Measurements from ENCODE around the gene CATSPER1.
"Not testable (repeated sequence)": the region's sequence is repeated elsewhere in the genome, so short reads cannot be mapped to it uniquely, and the experiment has no call there.

CATSPER1 gene

DNA sequence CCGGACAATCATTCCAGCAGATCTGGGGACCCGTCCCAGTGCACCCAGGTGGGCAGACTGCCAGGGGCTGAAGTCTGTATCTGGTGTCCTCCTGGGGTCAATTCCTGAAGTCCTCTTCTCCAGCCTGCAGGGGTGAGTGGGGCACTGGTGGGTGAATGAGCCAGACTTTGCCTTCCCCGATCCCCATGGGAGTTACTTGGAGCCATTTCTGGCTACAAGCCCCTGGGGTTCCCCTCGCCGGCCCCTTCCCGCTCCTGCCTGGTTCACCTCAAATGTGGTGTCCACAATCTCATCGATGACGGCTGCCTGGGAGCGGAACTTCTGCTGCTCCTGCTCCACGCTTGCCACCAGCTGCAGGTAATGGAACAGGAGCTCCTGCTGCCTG lies 9.5 kb downstream of the CATSPER1 start:
- DNase-seq: no peak

DNA sequence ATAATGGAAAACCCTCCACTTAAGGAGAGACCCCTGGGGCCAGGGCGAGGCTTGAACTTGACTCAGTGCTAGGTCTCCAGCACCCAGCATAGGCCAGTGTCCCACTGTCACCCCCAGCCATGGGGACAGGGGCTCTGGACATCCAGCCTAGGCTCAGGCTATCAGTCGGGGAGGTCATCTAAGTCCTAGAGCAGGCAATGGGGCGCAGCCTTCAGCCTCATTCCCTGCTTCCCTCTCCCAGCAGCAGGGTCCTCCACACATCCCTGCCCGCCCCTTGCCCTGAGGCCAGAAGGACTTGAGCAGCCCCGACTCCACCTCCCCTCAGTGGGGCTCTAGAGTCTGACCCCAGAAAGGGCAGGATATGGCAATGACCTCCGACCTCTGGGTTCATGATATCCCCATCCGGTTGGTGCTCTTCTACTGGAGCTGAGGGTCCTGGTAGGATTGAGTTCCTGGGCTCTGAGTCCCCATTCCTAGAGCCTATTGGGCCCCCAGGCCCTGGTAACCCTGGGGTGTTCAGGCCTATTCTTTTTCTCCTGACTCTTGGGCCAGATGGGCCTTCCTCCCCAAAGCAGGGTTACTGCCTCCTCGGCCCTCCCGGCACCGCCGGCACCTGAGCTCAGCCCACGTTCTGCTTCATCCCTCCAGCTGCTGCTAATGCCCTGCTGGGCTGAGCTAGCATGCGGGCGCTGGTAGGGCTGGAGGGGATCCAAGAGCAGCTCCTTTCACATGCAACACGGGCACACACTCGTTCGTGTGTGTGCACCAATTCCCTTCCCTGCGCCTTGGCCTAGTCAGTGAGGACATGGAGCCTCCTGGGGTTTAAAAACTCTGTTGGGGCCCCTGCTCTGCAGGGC lies 10.1 kb downstream of the CATSPER1 start:
- no peak for DNase-seq

GRCh38 chr11:66015454-66015881 lies 10.8 kb downstream of the CATSPER1 start:
- DNase-seq: no peak

DNA sequence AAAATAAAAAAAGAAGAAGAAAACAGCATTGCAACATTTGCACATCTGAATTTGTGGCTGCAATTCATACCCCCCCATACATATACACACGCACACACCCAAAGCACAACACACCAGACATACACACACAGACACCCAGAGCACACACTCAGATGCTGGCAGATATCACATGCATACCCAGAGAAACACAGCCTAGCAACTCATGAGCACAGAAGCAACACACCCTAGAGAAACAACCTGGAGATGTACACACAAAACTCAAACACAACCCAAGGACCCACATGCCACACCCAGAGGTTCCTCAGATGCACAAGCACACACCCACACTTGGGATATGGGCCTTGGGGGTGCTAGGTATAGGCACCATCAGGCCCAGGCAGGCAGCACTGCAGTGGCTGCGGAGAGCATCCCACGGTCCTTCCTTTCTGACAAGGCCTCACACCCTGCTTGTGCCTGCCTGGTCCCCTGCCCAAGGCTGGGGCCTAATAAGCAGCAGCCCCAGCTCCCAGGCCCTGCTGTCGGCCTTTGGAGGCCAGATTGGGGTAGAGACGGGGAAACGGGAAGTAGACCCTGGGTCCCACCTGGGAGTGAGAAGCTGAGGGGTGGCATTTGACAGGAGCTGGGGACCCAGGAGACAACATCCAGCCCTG lies 11.3 kb downstream of the CATSPER1 start:
- no peak for DNase-seq

DNA sequence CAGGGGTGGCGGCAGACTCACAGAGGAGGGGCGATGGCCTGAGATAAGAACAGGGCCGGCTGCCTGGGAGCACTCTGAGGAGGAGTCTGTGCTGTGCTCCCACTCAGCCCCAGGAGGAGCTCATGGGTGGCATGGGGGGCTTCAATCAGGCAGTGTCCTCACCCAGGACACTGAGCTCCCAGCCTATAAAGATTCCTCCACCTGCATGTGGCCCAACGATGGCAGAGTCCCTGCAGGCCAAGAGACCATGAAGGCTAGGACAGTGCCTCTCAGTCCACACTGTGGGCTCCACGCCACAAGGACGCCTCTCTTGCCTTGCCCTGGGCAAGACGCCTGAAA lies 12.5 kb downstream of the CATSPER1 start:
- no peak for DNase-seq

- DNase-seq: no peak
Measured at GRCh38 chr11:66012946-66013761, 13.1 kb downstream of the CATSPER1 start.

DNA sequence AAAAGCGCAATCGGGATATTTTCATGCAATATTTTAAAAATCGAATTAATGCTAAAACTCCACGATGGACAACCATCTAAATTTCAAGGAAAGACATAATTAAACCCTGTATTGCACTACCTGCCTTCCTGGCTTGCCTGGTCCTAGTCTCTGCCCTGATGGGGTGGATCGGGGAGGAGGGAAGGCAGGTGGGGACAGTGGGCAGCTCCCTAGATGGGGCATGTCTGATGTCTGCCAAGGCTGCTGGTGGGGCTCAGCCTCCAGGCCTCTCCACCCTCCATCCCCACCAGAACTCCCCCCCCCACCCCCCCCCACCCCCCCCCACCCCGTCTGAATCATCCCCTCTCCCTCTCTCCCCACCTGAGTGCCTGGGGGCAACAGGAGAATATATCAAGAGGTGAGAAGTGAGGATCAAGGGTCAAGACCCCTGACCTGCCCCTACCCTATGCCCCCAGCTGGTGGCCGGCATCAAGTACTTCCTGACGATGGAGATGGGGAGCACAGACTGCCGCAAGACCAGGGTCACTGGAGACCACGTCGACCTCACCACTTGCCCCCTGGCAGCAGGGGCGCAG lies 13.8 kb downstream of the CATSPER1 start:
- DNase-seq: no peak

GRCh38 chr11:66011785-66012303 lies 14.4 kb downstream of the CATSPER1 start, which contains the start of gene CST6:
TSS of gene CST6 (plus strand) at chr11:66012008. CDS start at chr11:66012045, 37 bp downstream.
- DNase-seq: no peak

- DNase-seq: no peak
Measured at GRCh38 chr11:66011239-66011784, 15.0 kb downstream of the CATSPER1 start.

GRCh38 chr11:66010036-66010435 lies 16.2 kb downstream of the CATSPER1 start:
- DNase-seq: not testable (repeated sequence)

DNA sequence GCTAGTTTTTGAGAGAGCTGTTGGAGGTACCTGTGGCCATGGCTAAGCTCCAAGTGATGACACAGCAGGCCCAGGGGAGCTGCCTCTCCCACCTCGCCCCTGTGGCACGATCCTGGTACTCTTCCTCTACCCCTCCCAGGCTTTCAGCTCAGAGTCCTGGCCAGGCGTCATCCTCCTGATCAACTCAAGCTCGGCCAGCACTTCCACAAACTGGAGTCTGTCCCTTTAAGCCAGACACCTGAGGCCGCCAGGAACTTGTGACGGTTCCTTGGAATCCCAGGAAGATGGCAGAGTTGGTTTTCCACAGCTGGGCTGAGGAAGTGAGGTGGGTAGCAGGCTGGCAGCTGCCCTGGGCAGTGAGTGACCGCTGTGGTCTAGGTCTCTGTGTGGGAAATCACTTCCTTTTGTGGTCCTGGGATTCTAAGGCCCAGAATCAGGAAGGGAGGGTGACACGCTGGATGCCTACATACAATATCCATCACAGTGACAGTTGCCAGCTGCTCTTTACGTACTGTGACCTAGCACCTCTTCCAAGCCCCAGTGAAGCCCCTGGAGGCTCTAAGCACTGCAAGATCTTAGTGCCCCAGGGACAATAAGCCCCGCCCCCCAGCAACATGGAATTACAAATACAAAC lies 17.7 kb downstream of the CATSPER1 start:
- no peak for DNase-seq

DNA sequence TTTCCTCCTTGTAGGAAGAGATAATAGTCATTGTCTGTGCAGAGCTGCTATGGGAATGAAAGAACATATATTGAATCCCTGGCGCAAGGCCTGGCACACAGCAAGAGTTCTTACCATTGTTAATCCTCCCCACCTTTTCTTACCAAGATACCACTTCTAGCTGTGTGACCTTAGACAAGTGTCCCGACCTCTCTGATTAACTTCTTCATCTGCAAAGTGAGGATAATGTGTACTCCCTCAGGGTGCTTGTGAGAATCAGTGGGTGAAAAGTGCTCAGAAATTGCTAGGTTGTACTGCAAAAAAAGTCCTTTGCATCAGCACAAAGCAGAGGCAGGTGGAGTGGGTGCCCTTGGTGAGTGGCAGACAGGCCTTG lies 18.2 kb downstream of the CATSPER1 start:
- DNase-seq: no peak

DNA sequence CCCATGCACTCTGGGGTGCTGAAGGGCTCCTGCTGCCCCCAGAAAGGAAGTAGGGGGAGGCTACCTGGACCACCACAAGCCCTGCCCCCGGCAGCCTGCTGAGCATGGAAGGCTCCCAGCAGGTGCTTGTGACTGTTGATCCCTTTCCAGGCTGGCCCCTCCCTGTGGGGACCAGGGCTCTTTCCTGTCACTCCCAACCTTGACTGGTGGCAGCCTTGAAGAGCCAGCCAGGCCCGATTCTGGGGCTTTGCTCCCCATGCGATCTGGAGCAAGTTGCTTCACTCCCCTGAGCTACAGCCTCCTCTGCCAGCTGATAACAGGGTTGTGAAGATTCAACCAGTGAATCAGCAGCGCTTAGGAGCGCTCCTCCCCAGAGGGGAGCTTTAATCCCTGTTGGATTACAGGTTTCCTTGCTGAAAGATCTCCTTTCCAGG lies 19.1 kb downstream of the CATSPER1 start:
- no peak for DNase-seq

GRCh38 chr11:66006891-66007176 lies 19.4 kb downstream of the CATSPER1 start:
- DNase-seq: no peak

DNA sequence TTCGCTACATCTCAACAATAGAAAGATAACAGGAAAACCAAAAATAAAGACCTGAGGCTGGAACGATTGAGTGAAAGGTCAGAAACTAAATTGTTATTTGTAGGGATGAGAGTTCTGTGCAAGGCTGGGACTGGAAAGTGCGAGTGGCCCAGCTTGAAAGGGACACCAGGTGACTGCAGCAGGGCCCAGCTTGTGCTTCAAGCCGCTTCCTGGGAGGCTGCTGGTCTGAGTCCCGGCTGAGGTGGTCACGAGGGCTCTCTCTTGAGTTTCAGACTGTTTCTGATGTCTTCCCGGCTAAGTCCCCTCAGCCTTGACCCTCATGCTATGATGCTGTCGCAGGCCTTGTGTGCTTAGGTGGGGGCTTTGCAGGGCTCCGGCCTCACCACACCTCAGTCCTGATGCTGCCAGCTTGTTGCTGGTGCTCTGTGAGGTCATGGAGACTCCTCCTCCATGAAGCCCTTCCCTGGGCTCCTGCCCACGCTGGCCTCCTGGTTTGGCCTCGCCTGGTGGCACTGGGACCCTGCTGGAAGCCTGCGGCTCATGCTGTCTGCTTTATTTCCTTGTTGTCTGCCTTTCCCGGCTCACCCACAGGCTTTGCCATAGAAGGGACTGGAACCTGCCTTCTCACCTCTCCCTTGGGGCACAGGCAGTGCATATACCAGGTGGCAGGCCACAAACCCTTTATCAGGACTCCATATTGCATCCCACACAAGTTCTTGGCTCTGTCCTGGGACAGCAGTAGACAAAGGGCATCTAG lies 20.0 kb downstream of the CATSPER1 start:
- DNase-seq: no peak

GRCh38 chr11:66004186-66004585 lies 22.1 kb downstream of the CATSPER1 start:
- no peak for DNase-seq

DNA sequence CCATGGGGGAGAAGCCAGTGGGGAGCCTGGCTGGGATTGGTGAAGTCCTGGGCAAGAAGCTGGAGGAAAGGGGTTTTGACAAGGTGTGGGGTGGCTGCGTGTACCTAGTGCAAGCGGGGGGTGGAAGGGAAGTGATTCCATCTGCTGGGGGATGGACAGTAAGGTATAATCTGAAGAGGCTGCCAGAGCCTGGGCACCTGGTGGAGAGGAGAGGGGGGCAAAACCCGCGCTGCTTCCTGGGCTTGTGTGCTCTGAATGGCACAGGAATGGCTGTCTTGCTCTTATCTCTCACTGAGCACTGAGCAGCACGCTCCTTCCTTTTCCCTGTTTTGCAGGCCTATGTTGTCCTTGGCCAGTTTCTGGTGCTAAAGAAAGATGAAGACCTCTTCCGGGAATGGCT lies 23.0 kb downstream of the CATSPER1 start:
- DNase-seq: no peak

GRCh38 chr11:66002648-66003225 lies 23.5 kb downstream of the CATSPER1 start:
- no peak for DNase-seq

GRCh38 chr11:66001942-66002647 lies 24.2 kb downstream of the CATSPER1 start, which contains the start of the genes BANF1 and EIF1AD:
TSS of gene BANF1 (plus strand) at chr11:66002503. CDS start at chr11:66003251, 748 bp downstream.
TSS of gene EIF1AD (minus strand) at chr11:66002157. CDS start at chr11:66000389, 1,768 bp downstream.
- peak; percentile 99 for DNase-seq

GRCh38 chr11:65997286-65997685 lies 29.0 kb downstream of the CATSPER1 start:
- DNase-seq: no peak

All from NCI-H1105 treated with DMSO at 0.1 percent for 48 hours (cell line).